Measurements from ENCODE around the gene PEF1.
A peak's percentile ranks its signal among the peaks of the same experiment; 100 is the strongest.

The PEF1 gene

GRCh38 chr1:31617916-31618746, 26.5 kb downstream of the PEF1 start:
- TF ChIP-seq ELF4 (IDR thresholded peaks at IDR 0.05), result no peak
- TF ChIP-seq BHLHE40 (IDR thresholded peaks at IDR 0.05; ENCODE audit: borderline replicate concordance), result no peak
- no peak for TF ChIP-seq NFRKB (IDR thresholded peaks at IDR 0.05)
- TF ChIP-seq FOXA1 (IDR thresholded peaks at IDR 0.05), result no peak
- no peak for TF ChIP-seq CTBP1 (IDR thresholded peaks at IDR 0.05; ENCODE audit: borderline replicate concordance)
- TF ChIP-seq FOXM1 (IDR thresholded peaks at IDR 0.05; ENCODE audit: borderline replicate concordance), result no peak
- no peak for TF ChIP-seq SP1 (IDR thresholded peaks at IDR 0.05)
- TF ChIP-seq FOXK2 (IDR thresholded peaks at IDR 0.05), result no peak
- no peak for TF ChIP-seq ARNT (IDR thresholded peaks at IDR 0.05)
- TF ChIP-seq ZNF384 (IDR thresholded peaks at IDR 0.05), result no peak
- TF ChIP-seq L3MBTL2 (conservative IDR thresholded peaks at IDR 0.05), result no peak; the same call in 1 of the 2 replicates
- no peak for TF ChIP-seq SUZ12 (IDR thresholded peaks at IDR 0.05)
- no peak for TF ChIP-seq TARDBP (IDR thresholded peaks at IDR 0.05)
- ChIA-PET POLR2A (interaction anchor here (1.0 to 1.5 kb wide), 2 partner anchors 11 to 27 kb away, joined by 4 read pairs; partner anchors contain the start of gene PEF1), CTCF (interaction anchor here (0.6 to 1.4 kb wide), 11 partner anchors 9 to 355 kb away, joined by 3 to 7 read pairs (median 3); partner anchors contain the start of gene PEF1)
- DNase-seq (ENCODE audit: extremely low spot score), result peak; percentile 95

GRCh38 chr1:31617218-31617915, 27.3 kb downstream of the PEF1 start, which contains the start of gene HCRTR1:
Gene HCRTR1 (plus strand): TSS chr1:31617689. CDS start chr1:31619193, 1,504 bp downstream.
- ChIA-PET CTCF (interaction anchor here (0.6 to 1.4 kb wide), 6 partner anchors 12 to 355 kb away, joined by 3 to 7 read pairs (median 4); partner anchors contain the start of gene PEF1), POLR2A (interaction anchor here (1.0 kb wide), 1 partner anchor 27 kb away, joined by 4 read pairs; the partner anchor contains the start of gene PEF1)
- no peak for TF ChIP-seq FOXA1 (IDR thresholded peaks at IDR 0.05)
- TF ChIP-seq ARNT (IDR thresholded peaks at IDR 0.05), result no peak
- TF ChIP-seq, protein P1, sequence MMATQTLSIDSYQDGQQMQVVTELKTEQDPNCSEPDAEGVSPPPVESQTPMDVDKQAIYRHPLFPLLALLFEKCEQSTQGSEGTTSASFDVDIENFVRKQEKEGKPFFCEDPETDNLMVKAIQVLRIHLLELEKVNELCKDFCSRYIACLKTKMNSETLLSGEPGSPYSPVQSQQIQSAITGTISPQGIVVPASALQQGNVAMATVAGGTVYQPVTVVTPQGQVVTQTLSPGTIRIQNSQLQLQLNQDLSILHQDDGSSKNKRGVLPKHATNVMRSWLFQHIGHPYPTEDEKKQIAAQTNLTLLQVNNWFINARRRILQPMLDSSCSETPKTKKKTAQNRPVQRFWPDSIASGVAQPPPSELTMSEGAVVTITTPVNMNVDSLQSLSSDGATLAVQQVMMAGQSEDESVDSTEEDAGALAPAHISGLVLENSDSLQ (IDR thresholded peaks at IDR 0.05), result no peak
- TF ChIP-seq FOXK2 (IDR thresholded peaks at IDR 0.05), result no peak
- no peak for TF ChIP-seq TARDBP (IDR thresholded peaks at IDR 0.05)
- no peak for TF ChIP-seq ZNF384 (IDR thresholded peaks at IDR 0.05)
- TF ChIP-seq FOXM1 (IDR thresholded peaks at IDR 0.05; ENCODE audit: borderline replicate concordance), result no peak
- no peak for TF ChIP-seq NFRKB (IDR thresholded peaks at IDR 0.05)
- TF ChIP-seq L3MBTL2 (conservative IDR thresholded peaks at IDR 0.05), result no peak
- no peak for TF ChIP-seq SUZ12 (IDR thresholded peaks at IDR 0.05)
- no peak for TF ChIP-seq ELF4 (IDR thresholded peaks at IDR 0.05)
- peak; percentile 48 for DNase-seq (ENCODE audit: extremely low spot score)

DNA sequence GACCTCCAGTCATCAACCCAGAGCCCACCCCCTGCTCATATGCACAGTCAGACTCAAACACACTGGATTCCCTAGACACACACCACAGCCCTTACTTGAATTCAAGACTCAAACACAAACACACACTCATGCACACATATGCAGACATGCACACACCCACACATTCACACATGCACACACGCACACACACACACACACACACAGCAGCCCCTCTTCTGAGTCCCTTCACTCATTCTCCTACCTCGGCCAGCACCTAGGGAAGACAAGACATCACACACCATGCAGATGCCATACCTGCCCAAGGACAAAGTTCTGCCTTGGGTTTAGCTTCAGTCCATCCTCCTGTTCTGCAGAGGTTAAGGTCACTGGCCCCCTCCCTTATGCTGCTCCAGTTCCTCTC, 28.7 kb downstream of the PEF1 start:
- ChIA-PET CTCF (no interaction called here), POLR2A (no interaction called here)
- no peak for DNase-seq (ENCODE audit: extremely low spot score)
- TF ChIP-seq L3MBTL2 (conservative IDR thresholded peaks at IDR 0.05), result no peak
- TF ChIP-seq ELF4 (IDR thresholded peaks at IDR 0.05), result no peak
- TF ChIP-seq NFRKB (IDR thresholded peaks at IDR 0.05), result no peak
- TF ChIP-seq LEF1 (IDR thresholded peaks at IDR 0.05; ENCODE audit: borderline replicate concordance), result no peak
- TF ChIP-seq CTBP1 (IDR thresholded peaks at IDR 0.05; ENCODE audit: borderline replicate concordance), result no peak
- TF ChIP-seq TARDBP (IDR thresholded peaks at IDR 0.05), result no peak
- no peak for TF ChIP-seq SP1 (IDR thresholded peaks at IDR 0.05)
- no peak for TF ChIP-seq ARNT (IDR thresholded peaks at IDR 0.05)
- no peak for TF ChIP-seq HDGF (IDR thresholded peaks at IDR 0.05; ENCODE audit: borderline replicate concordance)
- no peak for TF ChIP-seq SUZ12 (IDR thresholded peaks at IDR 0.05)
- TF ChIP-seq ZNF384 (IDR thresholded peaks at IDR 0.05), result no peak
- TF ChIP-seq, protein P1 (IDR thresholded peaks at IDR 0.05), result no peak
- TF ChIP-seq FOXK2 (IDR thresholded peaks at IDR 0.05), result no peak

GRCh38 chr1:31615414-31615813, 29.3 kb downstream of the PEF1 start:
- DNase-seq (ENCODE audit: extremely low spot score), result no peak
- ChIA-PET POLR2A (no interaction called here), CTCF (no interaction called here)
- TF ChIP-seq FOXM1 (IDR thresholded peaks at IDR 0.05; ENCODE audit: borderline replicate concordance) (no peak), ARNT (IDR thresholded peaks at IDR 0.05) (no peak), HDGF (IDR thresholded peaks at IDR 0.05; ENCODE audit: borderline replicate concordance) (no peak), FOXA1 (IDR thresholded peaks at IDR 0.05) (no peak), CTBP1 (IDR thresholded peaks at IDR 0.05; ENCODE audit: borderline replicate concordance) (no peak), SP1 (IDR thresholded peaks at IDR 0.05) (no peak), TARDBP (IDR thresholded peaks at IDR 0.05) (no peak), FOXK2 (IDR thresholded peaks at IDR 0.05) (no peak), ELF4 (IDR thresholded peaks at IDR 0.05) (no peak), LEF1 (IDR thresholded peaks at IDR 0.05; ENCODE audit: borderline replicate concordance) (no peak), L3MBTL2 (conservative IDR thresholded peaks at IDR 0.05) (no peak), ZNF384 (IDR thresholded peaks at IDR 0.05) (no peak), NFRKB (IDR thresholded peaks at IDR 0.05) (no peak)
- TF ChIP-seq, protein P1 (IDR thresholded peaks at IDR 0.05), result no peak

DNA sequence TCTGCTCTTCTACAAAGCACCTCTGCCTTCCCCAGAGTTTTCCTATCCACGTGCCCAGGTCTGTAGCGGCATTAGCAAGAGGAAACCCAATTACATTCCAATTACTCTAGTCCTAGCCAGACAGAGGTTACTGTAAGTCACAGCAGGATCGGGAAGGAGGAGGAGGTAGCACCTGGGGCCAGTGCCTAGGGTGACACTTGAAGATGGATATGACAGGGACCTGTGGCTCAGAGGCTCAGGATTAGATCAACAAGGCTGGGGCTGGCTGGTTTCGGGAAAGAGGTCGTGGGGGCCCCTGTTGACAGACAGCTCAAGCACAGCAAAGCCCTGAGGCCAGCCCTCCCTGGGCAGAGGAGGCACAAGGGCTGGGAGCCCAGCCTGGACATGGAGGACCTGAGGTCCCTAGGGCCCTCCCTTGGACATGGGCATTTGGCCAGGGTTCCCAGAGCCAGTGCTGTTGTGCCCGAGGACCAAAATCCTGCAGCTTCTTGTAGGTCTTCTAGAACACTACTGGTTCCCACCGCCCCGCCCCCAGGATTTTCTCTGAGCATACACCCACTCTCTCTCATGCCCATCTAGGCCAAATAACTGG, 30.2 kb downstream of the PEF1 start:
- ChIA-PET POLR2A (no interaction called here), CTCF (no interaction called here)
- no peak for DNase-seq (ENCODE audit: extremely low spot score)
- TF ChIP-seq CTBP1 (IDR thresholded peaks at IDR 0.05; ENCODE audit: borderline replicate concordance) (no peak), ELF4 (IDR thresholded peaks at IDR 0.05) (no peak), TARDBP (IDR thresholded peaks at IDR 0.05) (no peak), FOXM1 (IDR thresholded peaks at IDR 0.05; ENCODE audit: borderline replicate concordance) (no peak)
